Choroid plexus epithelial cell (primary cell): ENCODE measurements around the gene PHYHIPL.
"Not testable (repeated sequence)": the region's sequence is repeated elsewhere in the genome, so short reads cannot be mapped to it uniquely, and the experiment has no call there.

Source experiments
- DNase-seq: peaks from one replicate; pipeline ENCODE4 v3.0.0-alpha.2; 2010; ENCODE audit warnings: low read depth
- H3K4me3 ChIP-seq: 2 replicates; pipeline ENCODE4 v1.5.1; 2011; ENCODE audit warnings: low read depth, mild to moderate bottlenecking, control low read depth, low read length, moderate library complexity
- CTCF ChIP-seq: conservative IDR thresholded peaks from 2 replicates; pipeline ENCODE4 v1.5.1; 2011; ENCODE audit warnings: low read depth, mild to moderate bottlenecking, control low read depth, inconsistent platforms, low read length, moderate library complexity

Gene PHYHIPL

GRCh38 chr10:59234816-59235429 is 58.5 kb downstream of the PHYHIPL start:
- peak; percentile 73 for DNase-seq
- TF ChIP-seq CTCF = peak; percentile 76

GRCh38 chr10:59236064-59236697 is 59.7 kb downstream of the PHYHIPL start:
- no peak overlapping the region for H3K4me3 ChIP-seq
- TF ChIP-seq CTCF = no peak
- DNase-seq = no peak

More at GRCh38 chr10:59234816-59235429, 58.5 kb downstream of the PHYHIPL start:
- H3K4me3 ChIP-seq = no peak overlapping the region

GRCh38 chr10:59237775-59238174 is 61.3 kb downstream of the PHYHIPL start:
- no peak overlapping the region for H3K4me3 ChIP-seq
- no peak for TF ChIP-seq CTCF
- no peak for DNase-seq

- DNase-seq, H3K4me3 ChIP-seq: not testable (repeated sequence)
Measured at GRCh38 chr10:59239108-59239507, 62.7 kb downstream of the PHYHIPL start.

- peak; percentile 55 for TF ChIP-seq CTCF
- DNase-seq = peak; percentile 70
- no peak overlapping the region for H3K4me3 ChIP-seq
Measured at GRCh38 chr10:59240582-59241183, 64.2 kb downstream of the PHYHIPL start.

- no peak overlapping the region for H3K4me3 ChIP-seq
- DNase-seq = no peak
- no peak for TF ChIP-seq CTCF
Measured at GRCh38 chr10:59242057-59242456, 65.6 kb downstream of the PHYHIPL start.

- DNase-seq = no peak
- no peak overlapping the region for H3K4me3 ChIP-seq
- no peak for TF ChIP-seq CTCF
Measured at GRCh38 chr10:59242991-59243390, 66.5 kb downstream of the PHYHIPL start.
